DMS 273 treated with DMSO at 0.1 percent for 48 hours (cell line): ENCODE measurements around the gene KCNN1.
A peak's percentile ranks its signal among the peaks of the same experiment; 100 is the strongest.
"Not testable (repeated sequence)": the region's sequence is repeated elsewhere in the genome, so short reads cannot be mapped to it uniquely, and the experiment has no call there.

Experiments used
- DNase-seq: peaks from one replicate; lab custom pipeline; 2025; lab: John Stamatoyannopoulos, UW

The KCNN1 gene

GRCh38 chr19:17966550-17967256 is at the start of gene KCNN1:
TSS of gene KCNN1 (plus strand) at chr19:17967107. CDS start at chr19:17973889, 6,782 bp downstream.
- DNase-seq, result no peak

GRCh38 chr19:17918151-17918550 is 48.8 kb upstream of the KCNN1 start:
- not testable (repeated sequence) for DNase-seq

- not testable (repeated sequence) for DNase-seq
These were observed 47.8 kb upstream of the KCNN1 start for GRCh38 chr19:17919122-17919521.

- no peak for DNase-seq
These were observed 46.4 kb upstream of the KCNN1 start for GRCh38 chr19:17920527-17920926.

- no peak for DNase-seq
These were observed 44.8 kb upstream of the KCNN1 start for GRCh38 chr19:17922138-17922537.

- no peak for DNase-seq
These were observed 40.9 kb upstream of the KCNN1 start for GRCh38 chr19:17926044-17926443.

GRCh38 chr19:17929056-17929455 is 37.9 kb upstream of the KCNN1 start:
- no peak for DNase-seq

- DNase-seq, result no peak
These were observed 35.2 kb upstream of the KCNN1 start for GRCh38 chr19:17931532-17932191.

- peak; percentile 89 for DNase-seq
These were observed 34.2 kb upstream of the KCNN1 start, which contains the start of gene CCDC124 for GRCh38 chr19:17932485-17933338. TSS of gene CCDC124 (plus strand) at chr19:17933015. CDS start at chr19:17936421, 3,406 bp downstream.

- DNase-seq, result no peak
These were observed 33.3 kb upstream of the KCNN1 start for GRCh38 chr19:17933414-17934129.

GRCh38 chr19:17936379-17936778 is 30.5 kb upstream of the KCNN1 start:
- DNase-seq, result no peak

GRCh38 chr19:17937371-17937900 is 29.5 kb upstream of the KCNN1 start:
- DNase-seq, result no peak

- DNase-seq, result peak; percentile 64
These were observed 28.6 kb upstream of the KCNN1 start for GRCh38 chr19:17938092-17938845.

GRCh38 chr19:17942181-17942580 is 24.7 kb upstream of the KCNN1 start:
- DNase-seq, result no peak

GRCh38 chr19:17942582-17943273 is 24.2 kb upstream of the KCNN1 start:
- DNase-seq, result no peak

GRCh38 chr19:17943274-17944221 is 23.4 kb upstream of the KCNN1 start:
- no peak for DNase-seq

GRCh38 chr19:17944301-17944700 is 22.6 kb upstream of the KCNN1 start:
- no peak for DNase-seq

- DNase-seq, result no peak
These were observed 19.7 kb upstream of the KCNN1 start for GRCh38 chr19:17946965-17947784.
